Right lung (tissue), 5 donors: ENCODE measurements around the gene TP53INP2. TPM values are rescaled to one million over a fixed set of nuclear protein-coding genes. Genes with fewer than 3 reads are reported as not detected.
"Not testable (repeated sequence)": the region's sequence is repeated elsewhere in the genome, so short reads cannot be mapped to it uniquely, and the experiment has no call there.

Experiments
- DNase-seq, 2 donors: peaks; one replicate each; pipeline ENCODE4 v3.0.0-alpha.2; 2013
- polyA plus RNA-seq, 5 donors: library from polyadenylated mRNA; unstranded; fragments of 120-200 nt; gene quantifications; one replicate each; pipeline versions ENCODE4 v1.2.1 to v1.2.3, GENCODE V29; 2013; ENCODE audit warnings: inconsistent platforms in 1 of 5, low replicate concordance in 1 of 5; ENCODE audit not compliant: insufficient read length in 5 of 5, insufficient read depth in 1 of 5

TP53INP2 gene
- polyA plus RNA-seq, 5 donors = 5.6 to 7.7 (median 5.6) TPM

DNA sequence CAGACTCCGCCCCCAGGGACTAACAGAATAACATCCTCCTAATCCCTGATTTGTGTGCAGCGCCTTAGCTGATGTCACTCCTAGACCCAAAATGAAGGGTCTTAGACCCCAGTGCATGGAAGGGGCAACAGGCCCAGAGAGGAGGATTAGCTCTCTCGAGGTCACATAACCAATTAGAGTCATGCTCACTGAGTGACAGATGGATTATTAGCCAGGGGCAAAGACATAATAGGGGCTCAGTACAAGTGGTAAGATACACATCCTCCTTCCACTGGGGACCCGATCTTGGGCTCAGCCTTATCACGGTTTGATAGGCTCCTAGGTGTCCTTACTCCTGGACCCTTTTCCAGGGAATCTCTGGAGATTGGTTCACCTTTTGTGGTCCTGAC lies 858 bp downstream of the TP53INP2 start:
- no peak for DNase-seq

DNA sequence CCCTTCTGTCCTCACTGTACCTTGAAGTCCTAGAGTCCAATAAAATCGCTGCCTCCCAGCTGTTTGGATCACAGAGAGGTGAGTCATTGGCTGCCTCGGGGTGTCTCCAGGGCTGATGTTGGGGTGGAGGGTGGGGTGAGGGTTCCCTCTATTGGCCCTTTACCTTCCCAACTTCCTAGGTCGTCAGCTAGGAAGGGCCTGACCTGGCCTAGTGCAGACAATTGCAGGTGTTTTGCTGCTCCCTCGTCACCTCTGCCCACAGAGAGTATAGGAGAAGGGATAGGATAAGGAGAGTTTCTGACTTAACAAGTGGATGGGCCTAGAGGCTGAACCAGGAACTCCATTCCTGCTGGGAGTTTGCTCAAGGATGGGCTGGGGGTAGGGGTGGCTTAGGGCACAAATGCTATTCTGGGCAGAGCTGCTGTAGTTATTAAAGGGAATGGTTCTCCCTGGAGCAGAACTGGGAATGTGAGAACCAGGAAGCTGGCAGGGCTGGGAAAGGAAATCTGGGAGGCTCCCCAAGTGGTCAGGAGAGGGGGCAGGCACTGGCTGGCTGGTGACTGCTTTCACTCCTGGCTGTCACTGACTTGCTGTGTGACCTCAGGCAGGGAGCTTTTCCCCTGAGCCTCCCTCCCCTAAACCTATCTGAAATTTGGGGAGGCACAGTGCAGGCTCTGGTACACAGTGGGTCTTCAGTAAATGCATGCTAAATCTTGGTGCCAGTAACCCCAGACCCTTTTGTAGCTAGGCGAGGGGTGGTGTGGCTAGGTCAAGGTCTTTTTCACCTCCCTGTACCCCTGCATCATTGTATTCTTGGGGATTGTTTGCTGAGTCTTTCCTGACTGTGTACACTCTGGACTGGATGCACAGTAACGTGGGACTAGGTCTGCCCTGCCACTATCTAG lies 1.5 kb downstream of the TP53INP2 start:
- no peak for DNase-seq

GRCh38 chr20:34706302-34706875 lies 2.2 kb downstream of the TP53INP2 start:
- DNase-seq = no peak

GRCh38 chr20:34706912-34707784 lies 3.0 kb downstream of the TP53INP2 start:
- DNase-seq = no peak

DNA sequence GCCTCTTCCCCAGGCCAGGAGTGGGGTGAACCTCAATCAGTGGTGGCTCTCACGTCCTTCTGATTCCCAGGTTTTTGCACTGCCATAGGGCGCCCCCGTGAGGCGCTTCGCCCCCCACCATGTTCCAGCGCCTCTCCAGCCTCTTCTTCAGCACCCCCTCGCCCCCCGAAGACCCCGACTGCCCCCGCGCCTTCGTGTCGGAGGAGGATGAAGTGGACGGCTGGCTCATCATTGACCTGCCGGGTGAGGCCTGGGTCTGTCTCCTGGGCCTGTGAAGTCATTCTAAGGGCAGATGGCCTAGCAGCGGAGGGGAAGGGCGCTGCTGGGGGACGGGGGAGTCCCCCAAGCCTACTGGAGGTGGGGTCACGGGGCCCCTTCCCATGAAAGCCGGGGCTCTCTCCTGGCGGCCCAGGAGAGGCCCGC lies 4.5 kb downstream of the TP53INP2 start:
- DNase-seq = peak in 1 of 2 donors; percentile 26

DNA sequence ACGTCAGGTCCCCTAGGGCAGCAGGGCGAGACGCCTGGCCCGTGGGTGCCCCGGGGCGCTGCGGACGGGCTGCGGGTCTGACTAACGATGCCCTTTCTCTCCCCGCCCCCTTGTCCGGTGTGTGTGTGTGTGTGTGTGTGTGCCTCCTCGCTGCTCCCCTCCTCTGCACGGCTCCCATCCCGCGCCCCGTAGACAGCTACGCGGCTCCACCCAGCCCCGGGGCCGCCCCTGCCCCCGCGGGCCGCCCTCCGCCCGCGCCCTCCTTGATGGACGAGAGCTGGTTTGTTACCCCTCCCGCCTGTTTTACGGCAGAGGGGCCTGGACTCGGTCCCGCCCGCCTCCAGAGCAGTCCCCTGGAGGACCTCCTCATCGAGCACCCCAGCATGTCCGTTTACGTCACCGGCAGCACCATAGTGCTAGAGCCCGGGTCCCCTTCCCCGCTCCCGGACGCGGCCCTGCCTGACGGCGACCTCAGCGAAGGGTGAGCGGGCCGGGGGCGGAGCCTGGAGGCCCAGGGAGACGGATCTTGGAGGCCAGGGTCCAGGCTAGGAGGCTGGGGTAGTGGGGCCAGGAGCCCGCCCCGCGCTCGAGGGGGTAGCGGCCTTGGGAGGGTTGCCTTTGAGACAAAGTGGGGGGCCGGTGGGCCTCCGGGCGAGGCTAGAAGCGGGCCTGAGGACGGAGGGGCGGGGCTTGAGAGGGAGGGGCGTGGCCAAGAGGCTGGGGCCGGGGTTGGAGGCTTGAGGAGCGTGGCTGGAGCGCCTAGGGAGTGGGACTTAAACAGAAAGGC lies 5.1 kb downstream of the TP53INP2 start:
- DNase-seq = peak; percentile 73 to 77

DNA sequence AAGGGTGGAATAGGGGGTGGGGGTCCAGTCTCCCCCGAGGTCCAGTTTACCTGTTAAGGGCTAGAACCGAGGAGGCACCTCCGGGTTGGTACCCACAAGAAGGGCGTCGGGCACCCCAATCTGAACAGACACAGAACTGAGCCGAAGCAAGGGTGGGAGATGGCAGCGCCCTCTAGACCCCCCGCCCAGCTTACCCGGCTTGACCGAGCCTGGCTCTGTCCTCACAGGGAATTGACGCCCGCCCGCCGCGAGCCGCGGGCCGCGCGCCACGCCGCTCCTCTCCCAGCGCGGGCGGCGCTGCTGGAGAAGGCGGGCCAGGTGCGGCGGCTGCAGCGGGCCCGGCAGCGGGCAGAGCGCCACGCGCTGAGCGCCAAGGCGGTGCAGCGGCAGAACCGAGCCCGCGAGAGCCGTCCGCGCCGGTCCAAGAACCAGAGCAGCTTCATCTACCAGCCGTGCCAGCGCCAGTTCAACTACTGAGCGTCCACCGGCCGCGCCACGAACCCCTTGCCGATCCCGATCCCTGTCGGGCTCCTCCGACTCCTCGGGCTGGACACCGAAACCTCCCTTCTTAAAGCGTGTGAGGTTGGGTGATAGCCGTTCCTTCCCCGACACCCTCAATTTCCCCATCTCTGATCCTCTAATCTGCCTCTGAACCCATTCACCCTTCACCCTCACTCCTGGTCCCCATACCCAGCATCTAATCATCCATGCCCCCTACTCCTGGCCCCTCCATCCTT lies 5.9 kb downstream of the TP53INP2 start:
- peak; percentile 82 to 84 for DNase-seq

DNA sequence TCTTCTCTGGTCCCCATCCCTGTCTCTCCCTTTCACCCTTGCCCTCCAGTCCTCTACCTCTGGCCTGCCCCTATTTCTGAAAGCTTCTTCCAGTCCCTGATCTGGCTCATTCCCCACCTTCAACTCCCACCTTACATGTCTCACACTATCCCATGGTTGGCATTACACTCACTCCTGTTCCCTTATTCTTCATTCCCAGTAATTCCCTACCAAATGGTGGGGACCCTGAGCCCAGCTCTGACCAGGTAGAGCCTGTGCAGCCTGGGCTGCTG lies 6.4 kb downstream of the TP53INP2 start:
- DNase-seq = no peak

DNA sequence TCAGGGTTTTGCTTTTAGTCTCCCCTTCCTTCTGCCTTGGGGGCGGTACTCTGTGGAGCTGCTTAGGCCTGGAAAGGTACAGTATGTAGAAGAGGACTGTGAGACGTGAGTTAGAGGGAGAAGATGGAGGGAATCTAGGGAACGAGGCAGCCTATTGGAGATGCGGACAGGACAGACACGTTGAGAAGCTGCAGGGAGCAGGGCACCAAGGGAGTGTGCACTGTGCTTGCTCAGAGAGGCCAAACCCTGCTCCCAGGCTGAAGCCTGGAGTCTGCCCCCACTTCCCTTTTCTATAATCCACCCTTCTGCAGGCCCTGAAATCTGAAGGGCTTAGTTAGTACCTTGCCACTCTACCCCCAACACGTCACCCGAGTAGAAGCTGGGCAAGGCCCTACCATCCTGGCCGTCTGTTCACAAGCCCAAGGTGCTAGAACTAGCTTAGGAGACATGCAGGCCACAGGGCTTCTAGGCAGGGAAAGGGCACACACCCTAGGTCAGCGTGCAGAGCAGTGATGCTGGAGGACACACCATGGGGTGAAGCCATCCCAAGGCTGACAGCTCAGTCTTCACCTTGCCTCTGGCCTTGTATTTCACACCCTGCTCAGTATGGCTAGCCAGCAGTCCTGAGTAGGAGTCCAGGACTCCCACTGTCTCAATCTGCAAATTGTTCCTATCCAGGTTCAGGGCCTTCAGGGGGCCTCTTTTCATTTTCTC lies 6.9 kb downstream of the TP53INP2 start:
- DNase-seq = no peak

GRCh38 chr20:34711813-34712430 lies 7.8 kb downstream of the TP53INP2 start:
- no peak for DNase-seq

DNA sequence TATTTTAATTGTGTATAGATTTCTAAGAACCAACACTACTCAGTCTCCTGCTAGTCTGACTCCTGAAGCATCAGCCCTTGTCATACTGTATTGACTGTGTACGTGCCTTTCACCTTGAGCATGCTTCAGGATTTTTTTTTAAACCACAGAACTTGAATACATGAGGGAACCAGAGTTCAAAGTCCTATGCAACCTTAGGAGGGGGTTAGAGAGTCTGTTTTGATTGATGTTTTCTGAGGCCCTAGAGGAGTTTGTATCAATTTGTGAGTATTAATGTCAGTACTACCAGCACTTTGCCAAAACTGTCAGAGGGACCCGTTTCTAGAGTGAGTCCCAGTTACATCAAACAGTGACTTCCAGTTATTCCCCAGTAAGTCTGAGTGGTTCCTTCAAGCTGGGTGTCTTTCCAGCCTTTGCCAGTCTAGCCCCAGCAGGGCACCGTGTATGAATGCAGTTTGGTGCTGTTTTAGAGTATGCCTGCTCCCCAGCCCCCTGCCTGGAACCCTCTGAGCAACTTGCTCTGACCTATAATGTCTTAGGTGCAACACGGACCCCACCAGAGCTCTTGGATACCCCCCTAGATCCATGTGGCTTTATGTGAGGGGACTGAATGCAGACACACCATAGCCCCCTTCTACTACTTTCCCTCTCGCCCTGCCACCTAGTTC lies 8.5 kb downstream of the TP53INP2 start:
- DNase-seq = no peak

- DNase-seq = peak; percentile 37 to 59
Observed at GRCh38 chr20:34713194-34713943, 9.2 kb downstream of the TP53INP2 start.

DNA sequence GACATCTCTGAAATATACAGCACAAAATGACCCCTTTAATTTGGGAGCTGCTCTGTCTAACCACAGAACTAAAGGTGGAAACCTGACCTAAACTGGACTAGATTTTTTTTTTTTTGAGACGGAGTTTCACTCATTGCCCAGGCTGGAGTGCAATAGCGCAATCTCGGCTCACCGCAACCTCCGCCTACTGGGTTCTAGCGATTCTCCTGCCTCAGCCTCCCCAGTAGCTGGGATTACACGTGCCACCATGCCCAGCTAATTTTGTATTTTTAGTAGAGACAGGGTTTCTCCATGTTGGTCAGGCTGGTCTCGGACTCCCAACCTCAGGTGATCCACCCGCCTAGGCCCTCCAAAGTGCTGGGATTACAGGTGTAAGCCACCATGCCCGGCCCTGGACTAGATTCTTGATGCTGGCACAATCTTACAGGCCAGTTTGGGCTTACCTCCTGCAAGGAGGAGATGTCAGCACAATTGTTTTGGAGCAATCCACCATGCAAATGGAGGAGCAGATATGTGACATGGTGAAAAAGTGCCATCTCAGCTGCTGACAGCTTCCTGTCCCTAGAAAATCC lies 9.9 kb downstream of the TP53INP2 start:
- DNase-seq = not testable (repeated sequence)

DNA sequence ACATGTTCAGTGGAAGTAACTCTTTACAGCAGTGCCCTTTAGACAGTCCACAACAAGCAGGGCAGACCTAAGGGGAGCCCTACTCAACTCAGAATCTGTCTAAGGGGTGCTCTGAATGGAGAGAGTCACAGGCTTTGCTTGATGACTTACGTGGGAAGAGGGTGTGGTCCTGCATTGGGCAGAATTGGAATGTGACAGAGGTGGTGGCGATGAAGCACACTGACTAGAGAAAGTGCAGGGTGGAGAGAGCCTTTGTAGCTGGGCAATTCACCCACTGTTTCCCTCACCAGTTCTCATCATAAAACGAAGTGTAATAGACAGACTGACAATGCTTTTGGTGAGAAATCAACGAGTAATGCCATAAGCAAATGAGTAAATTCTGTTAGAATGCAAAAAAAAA lies 11.2 kb downstream of the TP53INP2 start:
- DNase-seq = no peak

- DNase-seq = no peak
Observed at GRCh38 chr20:34716921-34717229, 12.7 kb downstream of the TP53INP2 start.

DNA sequence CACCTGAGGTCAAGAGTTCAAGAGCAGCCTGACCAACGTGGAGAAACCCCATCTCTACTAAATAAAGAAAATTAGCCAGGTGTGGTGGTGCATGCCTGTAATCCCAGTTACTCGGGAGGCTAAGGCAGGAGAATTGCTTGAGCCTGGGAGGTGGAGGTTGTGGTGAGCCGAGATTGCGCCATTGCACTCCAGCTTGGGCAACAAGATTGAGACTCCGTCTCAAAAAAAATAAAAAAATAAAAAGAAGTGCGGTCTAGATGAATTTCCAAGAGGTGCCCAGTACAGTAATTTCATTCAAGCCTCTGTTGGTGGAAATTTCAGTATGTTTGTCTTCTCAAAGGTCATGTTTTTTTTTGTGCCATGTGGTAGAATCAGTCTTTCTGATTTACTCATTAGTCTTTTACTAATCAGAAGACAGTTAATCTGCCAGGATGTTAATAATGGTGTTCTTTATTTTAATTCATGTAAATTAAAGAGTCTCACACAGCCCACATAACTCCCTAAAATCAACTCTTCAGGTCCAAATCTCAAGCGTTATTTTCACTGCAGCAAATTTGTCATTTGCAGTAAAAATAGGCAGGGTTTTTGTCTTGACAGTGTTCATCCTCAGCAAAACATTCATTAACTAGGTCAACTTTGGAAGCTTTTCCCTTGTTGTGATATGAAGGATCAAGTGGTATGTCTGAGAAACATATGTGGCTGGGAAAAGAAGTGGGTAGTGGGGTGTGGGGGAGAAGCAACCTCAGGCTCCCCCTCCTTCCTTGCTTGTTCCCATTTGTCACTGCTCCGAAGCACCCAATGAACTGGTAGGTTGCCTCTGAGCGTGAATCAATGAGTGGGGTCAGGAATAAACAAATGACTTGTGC lies 13.3 kb downstream of the TP53INP2 start:
- no peak for DNase-seq
